OCI-M2 (cell line): ENCODE data around the gene MESP2.

Experiments
- DNase-seq: peaks from one replicate; lab custom pipeline; 2025; ENCODE audit not compliant: unreplicated experiment; lab: John Stamatoyannopoulos, UW

MESP2 gene

DNA sequence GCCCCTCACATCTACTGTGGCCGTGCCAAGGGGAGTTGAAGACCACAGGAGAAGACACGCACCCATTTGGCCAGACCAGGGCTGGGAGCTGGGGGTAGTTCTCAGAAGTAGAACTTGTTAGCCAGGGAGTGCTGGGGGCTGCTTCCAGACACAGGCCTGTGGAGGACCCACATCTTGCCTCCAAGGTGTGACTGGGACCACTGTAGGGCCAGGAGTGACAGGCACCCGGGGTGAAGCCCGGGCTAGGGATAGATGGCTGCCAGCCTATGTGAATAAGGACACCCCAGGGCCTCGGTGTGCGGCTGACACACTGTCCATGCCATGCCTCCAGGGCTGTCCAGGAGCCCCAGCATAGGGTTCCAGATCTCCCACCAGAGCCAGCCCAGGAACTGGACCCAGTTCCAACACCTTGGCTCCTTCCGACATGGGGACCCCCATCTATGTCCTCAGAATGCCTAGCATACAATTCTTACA lies 36.8 kb downstream of the MESP2 start:
- no peak for DNase-seq

DNA sequence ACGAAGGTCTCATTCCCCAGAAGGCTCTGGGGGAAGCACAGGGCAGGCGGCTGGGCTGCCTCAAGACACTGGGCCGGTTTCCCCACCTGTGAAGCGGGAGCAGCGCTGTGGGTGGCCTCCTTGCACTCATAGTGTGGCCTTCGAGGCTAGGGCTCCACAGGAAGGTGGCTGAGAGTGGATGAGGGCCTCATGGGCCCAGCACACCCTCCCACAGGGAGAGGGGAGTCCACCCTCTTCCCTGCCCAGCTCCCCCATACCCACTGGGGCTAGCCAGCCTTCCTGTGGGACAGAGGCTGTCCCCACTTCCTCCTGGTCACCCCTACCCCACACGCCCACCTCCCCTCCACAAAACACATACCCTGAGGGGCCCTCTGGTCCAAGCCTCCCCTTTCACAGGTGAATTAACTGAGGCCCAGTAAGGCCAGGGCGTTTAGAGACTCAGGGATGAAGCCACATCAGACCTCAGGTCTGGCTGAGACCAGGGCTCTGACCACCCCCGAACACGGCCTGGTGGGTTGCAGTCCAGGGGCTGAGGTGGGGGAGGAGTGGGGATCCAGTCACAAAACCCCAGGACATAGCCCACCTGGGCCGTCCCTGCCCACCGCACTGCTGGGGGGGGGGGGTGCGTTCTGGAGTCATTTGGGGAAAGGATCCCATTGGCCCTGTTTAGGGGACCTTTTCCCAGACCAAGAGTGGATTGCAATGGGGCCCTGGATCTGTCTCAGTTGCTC lies 37.4 kb downstream of the MESP2 start:
- no peak for DNase-seq

DNA sequence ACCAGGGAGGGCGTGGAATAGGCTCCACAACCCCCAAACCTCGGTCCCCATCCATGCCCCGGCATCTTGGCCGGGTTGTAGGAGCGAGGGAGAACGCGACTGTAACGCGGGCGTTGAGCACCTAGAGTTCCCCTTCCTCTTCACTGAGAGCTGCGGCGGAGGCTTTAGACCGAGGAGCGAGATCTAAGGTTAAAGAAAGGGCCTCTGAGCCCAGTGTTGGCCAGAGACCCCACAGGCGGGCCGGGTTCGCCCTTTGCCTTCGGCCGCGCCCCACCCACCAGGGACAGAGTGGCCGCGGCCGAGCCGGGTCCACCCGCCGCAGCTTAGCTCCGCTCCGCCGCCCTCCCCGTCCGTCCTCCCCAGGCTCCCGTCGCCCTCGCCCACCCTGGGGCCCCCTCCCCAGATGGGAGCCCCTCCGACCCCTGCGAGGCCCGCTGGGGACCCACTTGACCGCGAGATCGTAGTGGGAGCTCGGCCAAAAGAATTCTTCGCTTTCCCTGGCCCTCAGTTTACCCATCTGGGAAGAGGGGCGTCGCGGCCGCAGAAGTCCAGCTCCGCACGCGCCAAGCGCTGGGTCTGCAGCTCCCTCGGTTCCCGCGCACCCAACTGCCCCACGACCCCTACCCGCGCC lies 38.1 kb downstream of the MESP2 start:
- no peak for DNase-seq

DNA sequence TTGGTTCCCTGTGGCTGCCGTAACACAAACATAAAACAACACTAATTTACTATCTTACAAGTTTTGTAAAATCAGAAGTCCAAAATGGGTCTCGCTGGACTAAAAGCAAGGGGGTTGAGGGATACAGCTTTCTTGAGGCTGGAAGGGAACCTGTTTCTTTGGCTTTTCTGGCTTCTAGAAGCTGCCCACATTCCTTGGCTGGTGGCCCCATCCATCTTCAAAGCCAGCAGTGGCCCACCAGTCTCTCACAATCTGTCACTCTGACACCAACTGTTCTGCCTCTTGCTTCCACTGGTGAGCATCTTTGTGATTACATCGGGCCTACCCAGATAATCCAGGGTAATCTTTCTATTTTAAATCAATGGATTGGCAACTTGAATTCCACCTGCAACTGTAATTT lies 39.6 kb downstream of the MESP2 start:
- DNase-seq: no peak

DNA sequence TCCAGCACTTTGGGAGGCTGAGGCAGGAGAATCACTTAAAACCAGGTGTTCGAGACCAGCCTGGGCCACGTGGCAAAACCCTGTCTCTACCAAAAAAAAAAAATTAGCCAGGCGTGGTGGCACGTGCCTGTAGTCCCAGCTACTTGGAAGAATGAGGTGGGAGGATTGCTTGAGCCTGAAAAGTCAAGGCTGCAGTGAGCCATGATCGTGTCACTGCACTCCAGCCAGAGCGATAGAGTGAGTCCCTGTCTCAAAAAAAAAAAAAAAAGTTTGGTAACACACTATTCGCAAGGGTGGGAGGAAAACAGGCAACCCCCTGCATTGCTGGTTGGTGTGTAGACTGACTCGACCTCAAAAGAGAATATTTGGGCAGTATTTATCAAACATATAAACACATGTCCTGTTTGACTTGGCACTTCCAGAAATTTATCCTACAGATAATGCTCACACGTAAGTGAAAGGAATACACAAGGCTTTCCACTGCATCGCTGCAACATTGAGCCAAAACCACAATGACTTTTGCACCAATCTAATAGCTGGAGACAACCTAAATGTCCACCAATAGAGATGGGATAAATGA lies 41.7 kb downstream of the MESP2 start:
- DNase-seq: no peak

DNA sequence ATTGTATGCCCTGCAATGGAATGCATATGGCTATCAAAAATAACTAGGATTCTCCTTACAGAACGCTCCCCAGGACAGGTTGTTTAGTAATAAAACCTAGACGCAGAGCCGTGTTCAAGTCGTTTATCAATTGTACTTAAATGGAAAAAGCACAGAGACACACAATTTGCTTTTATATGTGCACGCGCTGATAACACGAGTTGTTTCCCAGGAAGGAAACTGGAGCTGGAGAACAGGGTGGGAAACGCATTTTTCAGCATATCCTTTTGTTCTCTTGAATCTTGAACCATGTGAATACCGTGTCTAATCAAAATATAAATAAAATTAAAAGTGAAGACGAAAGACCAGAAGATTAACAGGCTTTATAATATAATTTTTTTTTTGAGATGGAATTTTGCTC lies 42.2 kb downstream of the MESP2 start:
- no peak for DNase-seq

DNA sequence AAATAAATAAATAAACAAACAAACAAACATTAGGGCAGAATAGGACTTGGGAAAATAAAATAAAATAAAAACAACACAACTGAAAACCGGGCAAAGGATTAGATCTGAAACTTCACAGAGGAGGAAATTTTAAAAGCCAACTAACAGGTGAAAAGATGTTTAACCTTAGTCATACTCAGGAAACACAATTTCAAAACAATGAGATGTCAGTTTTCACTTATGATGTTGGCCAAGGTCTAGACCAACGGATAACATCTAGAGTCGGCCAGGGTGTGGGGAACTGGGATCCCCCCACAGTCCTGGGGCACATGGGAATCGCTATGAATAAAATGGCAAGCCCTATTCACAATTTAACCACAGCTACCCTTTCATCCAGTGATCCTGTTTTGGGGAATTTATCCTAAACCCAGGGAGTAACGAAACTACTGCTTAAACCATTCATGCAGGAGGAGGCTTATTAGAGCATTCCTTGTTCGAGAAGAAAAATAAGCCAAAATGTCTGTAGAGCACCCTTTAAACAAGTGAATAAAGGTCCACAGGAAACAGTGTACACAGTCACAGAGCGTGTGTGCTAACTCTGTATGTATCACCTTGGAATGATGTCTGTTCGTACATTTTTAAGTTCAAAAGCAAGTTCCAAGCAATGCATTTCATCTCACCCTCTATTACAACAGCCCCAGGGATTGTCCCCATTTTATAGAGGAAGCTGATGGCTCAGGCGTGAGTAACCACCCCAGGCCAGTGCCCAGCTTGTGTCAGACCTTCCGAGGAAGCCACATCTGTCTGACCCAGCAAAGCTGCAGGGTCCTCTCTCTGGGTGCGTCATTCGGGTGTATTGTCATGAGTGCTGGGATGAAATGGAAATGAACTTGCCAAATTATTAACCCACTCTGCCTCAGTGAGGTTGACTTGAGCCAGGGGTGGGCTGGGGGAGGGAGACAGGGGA lies 44.8 kb downstream of the MESP2 start:
- no peak for DNase-seq

DNA sequence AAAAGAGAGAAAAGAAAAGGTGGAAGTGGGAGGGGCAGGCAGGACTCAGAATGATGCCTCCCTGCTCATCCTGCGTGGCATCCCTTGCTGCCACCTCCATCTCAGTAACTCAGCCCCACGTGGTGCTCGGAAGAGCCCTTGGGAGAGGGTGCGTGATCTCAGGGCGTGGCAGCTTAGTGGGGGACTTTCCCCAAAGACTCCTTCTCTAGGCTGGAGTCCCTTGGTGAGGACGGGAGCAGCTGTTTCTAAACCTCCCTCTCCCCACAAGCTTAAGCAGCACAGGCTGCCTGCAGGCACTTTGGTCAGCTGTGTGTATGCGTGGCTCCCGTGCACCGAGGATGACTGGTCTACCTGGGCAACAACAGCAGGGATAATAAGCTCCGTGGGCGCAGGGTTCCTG lies 45.9 kb downstream of the MESP2 start:
- DNase-seq: no peak

DNA sequence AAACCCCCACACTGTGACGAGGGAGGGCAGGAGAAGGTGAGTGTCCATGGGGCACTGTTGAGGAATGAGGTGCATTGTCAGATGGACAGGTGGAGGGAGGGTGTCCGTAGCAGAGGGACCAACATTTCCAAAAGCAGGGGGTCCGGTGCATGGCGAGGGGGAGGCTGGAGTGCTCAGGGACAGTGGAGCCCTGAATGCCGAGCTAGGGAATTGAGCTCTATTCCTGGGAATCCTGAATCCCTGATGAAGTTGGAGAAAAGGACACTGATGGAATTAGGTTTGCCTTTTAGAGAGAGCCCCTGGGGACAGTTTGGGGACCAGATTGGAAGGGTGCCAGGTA lies 46.4 kb downstream of the MESP2 start:
- DNase-seq: no peak

DNA sequence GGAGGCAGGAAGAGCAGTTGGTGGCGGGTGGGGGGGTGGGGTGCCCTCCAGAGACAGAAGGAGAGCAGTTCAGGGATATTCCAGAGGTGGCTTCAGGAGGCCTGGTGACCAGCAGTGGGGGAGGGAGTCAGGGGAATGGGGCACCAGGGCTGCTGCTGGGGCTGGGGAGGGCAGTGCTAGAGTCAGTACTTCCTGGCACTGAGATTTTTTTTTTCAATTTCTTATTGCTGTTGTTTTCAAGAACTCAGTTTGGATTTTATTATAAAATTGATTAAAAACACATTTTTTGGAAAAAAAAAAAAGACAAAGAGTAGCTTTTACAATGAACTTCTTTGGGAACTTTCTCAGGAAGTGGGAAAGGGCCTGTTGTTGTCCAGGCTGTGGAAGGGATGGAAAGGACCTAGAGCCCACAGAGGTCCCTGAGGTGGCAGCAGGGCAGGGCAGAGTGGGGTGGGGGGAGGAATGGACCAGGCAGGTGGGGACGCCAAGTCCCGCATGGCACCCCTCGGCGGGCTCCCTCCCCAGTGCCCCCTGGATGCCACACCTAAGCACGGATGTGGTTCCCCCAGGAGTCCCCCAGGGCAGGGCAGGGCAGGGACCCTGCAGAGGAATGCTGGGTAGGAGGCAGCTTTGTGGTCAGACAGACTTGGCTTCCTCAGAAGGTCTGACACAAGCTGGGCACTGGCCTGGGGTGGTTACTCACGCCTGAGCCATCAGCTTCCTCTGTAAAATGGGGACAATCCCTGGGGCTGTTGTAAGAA lies 47.0 kb downstream of the MESP2 start:
- DNase-seq: no peak

DNA sequence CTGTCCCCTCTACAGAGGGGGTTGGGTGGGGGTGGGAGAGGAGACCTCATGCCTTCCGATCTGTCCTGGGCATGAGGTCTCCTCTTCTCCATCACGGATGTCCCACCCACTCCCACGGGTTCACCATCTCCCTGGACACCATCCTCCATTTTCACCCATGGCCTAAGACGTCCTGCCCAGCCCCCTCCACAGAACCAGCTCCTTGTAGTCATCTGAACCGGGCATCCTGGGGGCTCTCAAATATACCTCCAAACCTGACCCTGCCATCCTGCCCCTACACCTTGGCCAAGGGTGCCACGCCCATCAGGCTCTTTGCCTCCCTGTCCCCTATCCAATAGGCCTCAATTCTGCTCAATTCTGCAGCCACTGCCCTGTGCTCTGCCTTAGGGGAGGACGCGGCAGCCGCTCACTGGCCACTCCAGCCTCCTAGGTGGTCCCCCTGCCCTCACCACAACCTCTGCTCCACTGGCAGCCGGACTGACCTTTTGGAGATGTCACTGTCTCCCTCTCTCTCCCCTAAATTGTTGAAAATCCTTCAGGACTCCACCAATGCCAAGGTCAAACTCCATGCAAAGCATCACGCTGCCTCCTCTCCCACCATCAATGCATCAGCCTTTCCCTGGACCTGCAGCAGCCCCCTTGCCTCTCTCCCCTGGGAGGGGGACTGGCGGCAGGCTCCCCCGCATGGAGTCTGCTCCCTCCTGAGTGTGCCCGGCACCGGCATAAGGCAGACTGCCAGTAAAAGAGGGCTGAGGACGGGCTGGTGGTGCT lies 47.9 kb downstream of the MESP2 start:
- DNase-seq: no peak

DNA sequence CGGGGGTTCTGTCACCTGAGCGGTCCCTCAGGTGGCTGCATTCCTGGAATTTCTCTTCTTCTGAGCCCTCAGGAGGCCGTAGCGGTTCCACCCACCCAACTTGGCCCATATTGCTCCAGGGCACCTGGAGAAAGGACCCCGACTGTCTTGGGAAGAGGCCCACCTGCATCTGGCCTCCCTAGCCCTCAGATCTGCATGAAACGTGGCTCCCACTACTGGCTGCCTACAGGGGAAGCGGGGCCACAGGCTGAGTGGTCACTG lies 48.4 kb downstream of the MESP2 start:
- DNase-seq: no peak

DNA sequence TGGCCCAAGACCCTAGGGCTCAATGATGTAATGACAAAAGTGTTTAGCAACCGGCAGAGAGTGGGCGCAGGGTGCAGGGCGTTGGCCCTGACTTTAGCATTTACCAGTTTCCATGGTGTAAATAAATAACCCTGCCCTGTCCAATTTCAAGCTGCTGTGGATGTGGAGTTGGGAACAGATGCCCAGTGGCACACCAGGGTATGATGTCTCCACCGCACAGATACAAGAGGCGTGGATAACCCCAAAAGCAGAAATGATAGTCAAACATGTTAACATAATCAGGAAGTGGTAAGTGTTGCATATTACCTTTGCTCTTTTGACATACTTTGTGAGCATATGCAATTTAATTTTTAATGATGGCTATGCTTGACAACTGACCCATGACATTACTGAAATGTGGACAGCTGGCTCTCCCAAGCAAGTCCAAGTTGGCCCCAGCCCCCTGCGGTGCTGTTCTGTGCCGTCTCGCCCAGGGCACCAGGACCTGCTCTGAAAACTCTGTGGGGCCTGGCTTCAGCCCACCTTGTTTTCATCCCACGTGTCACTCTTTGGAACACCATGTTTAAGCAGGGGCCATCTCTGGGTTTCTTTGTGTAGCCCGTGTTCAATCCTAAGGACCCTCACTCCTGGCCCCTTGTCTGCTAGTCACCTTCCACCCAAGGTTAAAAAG lies 49.3 kb downstream of the MESP2 start:
- no peak for DNase-seq

DNA sequence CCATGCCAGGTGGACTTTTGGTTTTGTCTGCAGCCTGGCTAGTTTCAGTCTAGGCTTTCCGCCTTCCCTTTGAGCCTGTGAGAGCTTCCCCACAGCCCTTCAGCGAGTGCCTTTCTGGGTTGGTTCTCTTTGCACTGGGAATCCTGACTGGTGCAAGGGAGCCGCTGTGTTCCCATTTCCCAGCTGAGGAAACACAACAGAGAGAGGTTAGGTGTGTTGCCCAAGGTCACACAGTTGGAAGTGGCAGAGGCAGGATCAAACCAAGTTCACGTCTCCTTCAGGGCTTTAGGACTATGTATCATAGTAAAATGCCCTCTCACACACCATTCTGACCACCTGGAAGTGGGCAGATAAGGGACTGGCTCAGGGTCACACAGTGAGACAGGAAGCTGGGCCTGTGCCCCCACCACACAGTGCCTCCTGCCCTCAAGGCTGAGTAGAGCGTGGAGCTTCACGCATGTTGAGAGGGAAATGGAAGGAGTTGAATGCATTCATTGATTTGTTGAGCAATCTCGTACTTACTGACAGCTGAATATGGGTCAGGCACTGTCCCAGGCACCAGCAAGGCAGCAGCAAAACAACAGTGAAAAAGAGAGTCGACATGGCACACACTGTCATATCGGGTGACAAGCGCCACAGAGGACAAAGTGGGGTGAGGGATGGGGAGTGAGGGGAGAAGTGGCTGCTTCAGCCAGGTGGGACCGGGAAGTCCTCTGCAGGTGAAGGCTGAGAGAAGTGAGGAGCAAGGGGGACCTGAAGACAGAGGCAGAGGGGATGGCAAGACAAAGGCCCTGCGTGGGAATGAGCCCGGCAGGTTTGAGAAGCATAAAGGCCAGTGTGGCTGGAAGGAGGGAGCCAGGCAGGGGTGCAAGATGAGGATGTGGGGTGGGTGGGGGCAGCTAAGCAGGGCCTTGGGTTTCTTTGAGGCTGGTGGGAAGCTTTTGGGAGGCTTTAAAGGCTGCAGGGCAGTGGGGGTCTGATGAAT lies 50.8 kb downstream of the MESP2 start:
- DNase-seq: no peak

DNA sequence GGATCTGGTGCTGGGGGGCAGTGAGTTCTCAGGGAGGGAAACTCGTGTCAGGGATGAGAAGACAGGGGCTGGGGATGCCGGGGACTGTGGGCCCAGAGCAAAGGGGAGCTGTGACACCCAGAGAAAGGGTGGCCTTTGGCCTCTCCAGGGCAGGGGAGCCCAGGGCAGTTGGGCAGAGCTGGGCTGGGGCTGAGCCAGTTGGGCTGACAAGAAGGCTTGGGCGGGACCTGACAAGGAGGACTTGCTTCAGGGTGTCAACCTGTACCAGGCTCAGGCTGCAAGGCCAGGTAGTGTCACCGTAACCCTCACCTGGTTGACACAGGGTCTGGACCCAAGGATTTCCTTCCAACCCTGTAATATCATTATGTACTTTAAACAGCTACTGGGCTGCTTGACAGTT lies 51.7 kb downstream of the MESP2 start:
- DNase-seq: no peak
